Measurements from ENCODE around the gene MTMR1.

GRCh38 chrX:150761819-150762216 is 68.6 kb downstream of the MTMR1 start:
- TF ChIP-seq TCF4 (CRISPR knock-in tag; IDR thresholded peaks at IDR 0.05; ENCODE audit: borderline replicate concordance) (no peak), CSDC2 (CRISPR knock-in tag; IDR thresholded peaks at IDR 0.05) (no peak), PATZ1 (CRISPR knock-in tag; IDR thresholded peaks at IDR 0.05; ENCODE audit: borderline replicate concordance) (no peak), BACH2 (CRISPR knock-in tag; IDR thresholded peaks at IDR 0.05; ENCODE audit: borderline replicate concordance) (no peak), ZNF8 (CRISPR knock-in tag; IDR thresholded peaks at IDR 0.05) (no peak)
